Skin of body (tissue), 1 donor: ENCODE data around the gene UIMC1. TPM values are rescaled to one million over a fixed set of nuclear protein-coding genes. Genes with fewer than 3 reads are reported as not detected.

Experiments used
- total RNA-seq: library from RNA; depleted of rRNA; stranded (reverse); fragments of >200 nt; gene quantifications from one replicate; pipeline ENCODE4 v1.2.3, GENCODE V29; 2014

Gene UIMC1
- total RNA-seq, 1 donor from 2014 or later = 36.5 TPM

Other genes with a start within 250 kb of the UIMC1 start
- gene UNC5A, start 196.2 kb downstream of the UIMC1 start, total RNA-seq = 0.30 TPM
- 7.1 TPM for gene HK3, start 107.4 kb downstream of the UIMC1 start, total RNA-seq
- 16.8 TPM for gene ZNF346, start 15.9 kb upstream of the UIMC1 start, total RNA-seq
- gene FGFR4, start 80.1 kb upstream of the UIMC1 start, total RNA-seq = 6.4 TPM
- gene NSD1, start 127.0 kb upstream of the UIMC1 start, total RNA-seq = 56.9 TPM